ENCODE data around the gene MXD1.

Gene MXD1

GRCh38 chr2:69943000-69943842 lies 28.3 kb downstream of the MXD1 start:
- no peak overlapping the region for H3K4me3 ChIP-seq (ENCODE audit: low read depth, low read length)
- TF ChIP-seq CTCF (IDR thresholded peaks at IDR 0.05; ENCODE audit: low read depth, low read length, missing control alignments) = no peak
- no peak for DNase-seq (ENCODE audit: low read depth)

- TF ChIP-seq CTCF (IDR thresholded peaks at IDR 0.05; ENCODE audit: low read depth, low read length, missing control alignments) = no peak
- H3K4me3 ChIP-seq (ENCODE audit: low read depth, low read length) = no peak overlapping the region
- DNase-seq (ENCODE audit: low read depth) = no peak
Observed at GRCh38 chr2:69943843-69944525, 29.1 kb downstream of the MXD1 start.

DNA sequence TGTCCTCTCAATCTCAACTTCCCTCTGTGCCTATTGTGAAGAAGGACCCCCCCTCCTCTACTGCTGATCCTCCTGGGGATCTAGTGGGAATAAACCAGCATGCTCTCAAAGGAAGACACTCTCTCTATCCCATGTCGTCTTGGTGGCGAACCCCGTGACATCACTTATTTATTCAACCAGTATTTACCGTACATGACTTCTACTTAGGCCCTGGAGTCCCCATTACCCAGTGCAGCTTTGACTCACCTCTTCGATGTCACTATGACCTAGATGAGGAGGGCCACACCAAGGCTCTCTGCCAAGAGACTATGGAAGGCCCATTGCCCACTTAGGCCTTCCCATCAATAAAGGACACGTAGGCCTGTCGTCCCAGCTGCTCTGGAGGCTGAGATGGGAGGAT lies 29.8 kb downstream of the MXD1 start:
- DNase-seq (ENCODE audit: low read depth) = no peak
- no peak for TF ChIP-seq CTCF (IDR thresholded peaks at IDR 0.05; ENCODE audit: low read depth, low read length, missing control alignments)
- H3K4me3 ChIP-seq (ENCODE audit: low read depth, low read length) = no peak overlapping the region

GRCh38 chr2:69945441-69945840 lies 30.5 kb downstream of the MXD1 start:
- no peak for DNase-seq (ENCODE audit: low read depth)
- no peak for TF ChIP-seq CTCF (IDR thresholded peaks at IDR 0.05; ENCODE audit: low read depth, low read length, missing control alignments)
- H3K4me3 ChIP-seq (ENCODE audit: low read depth, low read length) = no peak overlapping the region

DNA sequence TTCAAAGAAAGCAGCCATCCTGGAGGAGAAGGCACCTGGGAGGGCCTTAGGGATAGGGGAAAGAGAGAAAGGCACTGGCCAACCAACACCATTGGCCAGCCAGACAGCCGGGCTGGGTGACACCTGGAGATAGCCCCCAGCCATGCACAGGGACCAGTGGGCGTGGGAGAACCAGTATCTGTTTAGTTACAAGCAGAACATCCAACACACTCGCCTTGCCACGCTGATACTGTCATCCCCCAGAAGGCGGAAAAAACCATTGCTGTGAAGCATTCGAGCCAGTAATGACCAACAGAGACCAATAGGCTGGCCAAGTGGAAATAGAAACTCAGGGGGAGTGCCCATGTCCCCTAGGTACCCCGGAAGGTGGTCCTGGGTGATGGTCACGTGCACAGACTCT lies 31.0 kb downstream of the MXD1 start:
- DNase-seq (ENCODE audit: low read depth) = no peak
- TF ChIP-seq CTCF (IDR thresholded peaks at IDR 0.05; ENCODE audit: low read depth, low read length, missing control alignments) = no peak
- H3K4me3 ChIP-seq (ENCODE audit: low read depth, low read length) = no peak overlapping the region

DNA sequence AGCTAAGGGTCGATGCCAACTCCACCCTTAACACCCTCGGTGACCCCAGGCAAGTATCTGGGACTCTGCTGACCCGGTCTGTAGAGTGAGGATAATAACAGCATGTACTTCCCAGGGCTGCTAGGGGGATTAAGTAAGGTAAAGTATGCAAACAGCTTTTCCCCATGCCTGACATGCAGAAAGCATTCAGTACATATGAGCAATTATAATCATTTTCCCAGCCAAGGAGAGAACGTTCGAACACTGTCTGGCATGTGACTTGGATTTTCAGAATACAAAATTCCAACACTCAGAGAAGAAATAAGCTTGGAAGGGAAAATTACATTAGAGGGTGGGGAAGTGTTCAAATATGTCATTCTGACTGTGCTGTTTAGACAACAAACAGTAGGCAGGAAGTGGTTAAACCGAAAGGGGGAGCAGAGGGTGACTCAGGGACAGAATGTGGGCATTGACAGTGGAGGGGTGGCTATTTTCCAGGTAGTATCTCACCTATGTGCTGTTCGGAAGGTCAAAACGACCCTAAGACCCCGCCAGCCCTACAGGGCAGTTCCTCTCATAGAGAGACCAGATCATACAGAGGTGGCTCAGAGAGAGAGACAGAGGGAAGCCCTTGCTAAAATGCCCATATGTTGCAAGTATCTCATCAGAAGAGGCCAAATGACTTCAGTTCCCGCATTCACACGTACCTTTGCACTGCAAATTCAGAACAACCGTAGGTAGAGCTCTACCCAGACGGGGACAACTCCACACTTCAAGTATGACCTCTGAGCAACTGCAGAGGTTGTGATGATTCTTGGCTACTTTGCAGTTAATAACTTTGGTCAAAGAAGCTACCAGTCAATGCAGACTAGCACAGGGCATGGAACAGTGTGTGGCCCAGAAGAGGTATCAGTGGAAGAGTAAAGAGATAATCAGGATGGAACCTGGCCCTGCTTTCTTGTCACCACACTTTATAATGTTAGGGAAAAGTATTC lies 31.7 kb downstream of the MXD1 start:
- peak; percentile 26 for DNase-seq (ENCODE audit: low read depth)
- TF ChIP-seq CTCF (IDR thresholded peaks at IDR 0.05; ENCODE audit: low read depth, low read length, missing control alignments) = no peak
- H3K4me3 ChIP-seq (ENCODE audit: low read depth, low read length) = no peak overlapping the region
